ENCODE results near the gene ICA1. TPM values are rescaled to one million over a fixed set of nuclear protein-coding genes. Genes with fewer than 3 reads are reported as not detected.

The ICA1 gene
- total and polyA plus RNA-seq, 2 of the 13 experiments (the other 11 are each of a cell fraction or from before 2014, with no cell fraction given) = 0.29 TPM; not detected in 1

DNA sequence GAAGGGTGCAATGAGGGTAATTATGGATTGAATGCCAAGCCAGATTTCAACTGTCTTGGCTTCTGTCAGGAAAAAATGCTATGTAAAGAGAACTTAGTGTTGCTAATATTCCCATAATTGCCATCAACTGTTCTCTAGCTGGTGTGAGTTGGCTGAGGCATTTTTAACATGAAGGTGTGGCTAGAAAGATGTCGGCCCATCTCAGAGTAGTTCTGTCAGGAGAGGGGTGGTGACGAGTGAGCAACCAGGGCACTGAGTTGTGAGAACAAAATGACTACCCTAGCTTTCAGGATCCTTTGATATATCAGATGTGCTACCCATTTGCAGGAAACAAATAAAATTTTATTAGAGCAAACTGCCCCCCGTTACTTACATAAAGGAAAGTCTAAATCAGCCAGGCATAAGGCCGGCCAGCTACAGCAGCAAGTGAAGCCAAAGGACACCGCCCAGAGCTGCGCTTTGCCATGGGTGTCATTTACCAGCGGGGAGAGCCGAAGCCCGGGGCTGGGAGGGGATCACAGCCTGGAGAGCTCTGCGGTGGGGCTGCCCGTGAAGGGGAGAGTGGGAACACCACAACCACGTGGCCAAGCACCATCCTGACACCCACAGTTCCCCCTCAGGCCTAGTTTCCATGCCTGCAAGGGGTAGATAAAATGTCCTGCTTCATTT is 141.4 kb downstream of the ICA1 start (continued):
- TF ChIP-seq, protein P1, sequence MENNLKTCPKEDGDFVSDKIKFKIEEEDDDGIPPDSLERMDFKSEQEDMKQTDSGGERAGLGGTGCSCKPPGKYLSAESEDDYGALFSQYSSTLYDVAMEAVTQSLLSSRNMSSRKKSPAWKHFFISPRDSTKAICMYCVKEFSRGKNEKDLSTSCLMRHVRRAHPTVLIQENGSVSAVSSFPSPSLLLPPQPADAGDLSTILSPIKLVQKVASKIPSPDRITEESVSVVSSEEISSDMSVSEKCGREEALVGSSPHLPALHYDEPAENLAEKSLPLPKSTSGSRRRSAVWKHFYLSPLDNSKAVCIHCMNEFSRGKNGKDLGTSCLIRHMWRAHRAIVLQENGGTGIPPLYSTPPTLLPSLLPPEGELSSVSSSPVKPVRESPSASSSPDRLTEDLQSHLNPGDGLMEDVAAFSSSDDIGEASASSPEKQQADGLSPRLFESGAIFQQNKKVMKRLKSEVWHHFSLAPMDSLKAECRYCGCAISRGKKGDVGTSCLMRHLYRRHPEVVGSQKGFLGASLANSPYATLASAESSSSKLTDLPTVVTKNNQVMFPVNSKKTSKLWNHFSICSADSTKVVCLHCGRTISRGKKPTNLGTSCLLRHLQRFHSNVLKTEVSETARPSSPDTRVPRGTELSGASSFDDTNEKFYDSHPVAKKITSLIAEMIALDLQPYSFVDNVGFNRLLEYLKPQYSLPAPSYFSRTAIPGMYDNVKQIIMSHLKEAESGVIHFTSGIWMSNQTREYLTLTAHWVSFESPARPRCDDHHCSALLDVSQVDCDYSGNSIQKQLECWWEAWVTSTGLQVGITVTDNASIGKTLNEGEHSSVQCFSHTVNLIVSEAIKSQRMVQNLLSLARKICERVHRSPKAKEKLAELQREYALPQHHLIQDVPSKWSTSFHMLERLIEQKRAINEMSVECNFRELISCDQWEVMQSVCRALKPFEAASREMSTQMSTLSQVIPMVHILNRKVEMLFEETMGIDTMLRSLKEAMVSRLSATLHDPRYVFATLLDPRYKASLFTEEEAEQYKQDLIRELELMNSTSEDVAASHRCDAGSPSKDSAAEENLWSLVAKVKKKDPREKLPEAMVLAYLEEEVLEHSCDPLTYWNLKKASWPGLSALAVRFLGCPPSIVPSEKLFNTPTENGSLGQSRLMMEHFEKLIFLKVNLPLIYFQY (CRISPR knock-in tag; IDR thresholded peaks at IDR 0.05; ENCODE audit: borderline replicate concordance) = no peak
- TF ChIP-seq, protein P2, sequence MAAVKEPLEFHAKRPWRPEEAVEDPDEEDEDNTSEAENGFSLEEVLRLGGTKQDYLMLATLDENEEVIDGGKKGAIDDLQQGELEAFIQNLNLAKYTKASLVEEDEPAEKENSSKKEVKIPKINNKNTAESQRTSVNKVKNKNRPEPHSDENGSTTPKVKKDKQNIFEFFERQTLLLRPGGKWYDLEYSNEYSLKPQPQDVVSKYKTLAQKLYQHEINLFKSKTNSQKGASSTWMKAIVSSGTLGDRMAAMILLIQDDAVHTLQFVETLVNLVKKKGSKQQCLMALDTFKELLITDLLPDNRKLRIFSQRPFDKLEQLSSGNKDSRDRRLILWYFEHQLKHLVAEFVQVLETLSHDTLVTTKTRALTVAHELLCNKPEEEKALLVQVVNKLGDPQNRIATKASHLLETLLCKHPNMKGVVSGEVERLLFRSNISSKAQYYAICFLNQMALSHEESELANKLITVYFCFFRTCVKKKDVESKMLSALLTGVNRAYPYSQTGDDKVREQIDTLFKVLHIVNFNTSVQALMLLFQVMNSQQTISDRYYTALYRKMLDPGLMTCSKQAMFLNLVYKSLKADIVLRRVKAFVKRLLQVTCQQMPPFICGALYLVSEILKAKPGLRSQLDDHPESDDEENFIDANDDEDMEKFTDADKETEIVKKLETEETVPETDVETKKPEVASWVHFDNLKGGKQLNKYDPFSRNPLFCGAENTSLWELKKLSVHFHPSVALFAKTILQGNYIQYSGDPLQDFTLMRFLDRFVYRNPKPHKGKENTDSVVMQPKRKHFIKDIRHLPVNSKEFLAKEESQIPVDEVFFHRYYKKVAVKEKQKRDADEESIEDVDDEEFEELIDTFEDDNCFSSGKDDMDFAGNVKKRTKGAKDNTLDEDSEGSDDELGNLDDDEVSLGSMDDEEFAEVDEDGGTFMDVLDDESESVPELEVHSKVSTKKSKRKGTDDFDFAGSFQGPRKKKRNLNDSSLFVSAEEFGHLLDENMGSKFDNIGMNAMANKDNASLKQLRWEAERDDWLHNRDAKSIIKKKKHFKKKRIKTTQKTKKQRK (IDR thresholded peaks at IDR 0.05; ENCODE audit: low read length) = no peak
- TF ChIP-seq, protein P3, sequence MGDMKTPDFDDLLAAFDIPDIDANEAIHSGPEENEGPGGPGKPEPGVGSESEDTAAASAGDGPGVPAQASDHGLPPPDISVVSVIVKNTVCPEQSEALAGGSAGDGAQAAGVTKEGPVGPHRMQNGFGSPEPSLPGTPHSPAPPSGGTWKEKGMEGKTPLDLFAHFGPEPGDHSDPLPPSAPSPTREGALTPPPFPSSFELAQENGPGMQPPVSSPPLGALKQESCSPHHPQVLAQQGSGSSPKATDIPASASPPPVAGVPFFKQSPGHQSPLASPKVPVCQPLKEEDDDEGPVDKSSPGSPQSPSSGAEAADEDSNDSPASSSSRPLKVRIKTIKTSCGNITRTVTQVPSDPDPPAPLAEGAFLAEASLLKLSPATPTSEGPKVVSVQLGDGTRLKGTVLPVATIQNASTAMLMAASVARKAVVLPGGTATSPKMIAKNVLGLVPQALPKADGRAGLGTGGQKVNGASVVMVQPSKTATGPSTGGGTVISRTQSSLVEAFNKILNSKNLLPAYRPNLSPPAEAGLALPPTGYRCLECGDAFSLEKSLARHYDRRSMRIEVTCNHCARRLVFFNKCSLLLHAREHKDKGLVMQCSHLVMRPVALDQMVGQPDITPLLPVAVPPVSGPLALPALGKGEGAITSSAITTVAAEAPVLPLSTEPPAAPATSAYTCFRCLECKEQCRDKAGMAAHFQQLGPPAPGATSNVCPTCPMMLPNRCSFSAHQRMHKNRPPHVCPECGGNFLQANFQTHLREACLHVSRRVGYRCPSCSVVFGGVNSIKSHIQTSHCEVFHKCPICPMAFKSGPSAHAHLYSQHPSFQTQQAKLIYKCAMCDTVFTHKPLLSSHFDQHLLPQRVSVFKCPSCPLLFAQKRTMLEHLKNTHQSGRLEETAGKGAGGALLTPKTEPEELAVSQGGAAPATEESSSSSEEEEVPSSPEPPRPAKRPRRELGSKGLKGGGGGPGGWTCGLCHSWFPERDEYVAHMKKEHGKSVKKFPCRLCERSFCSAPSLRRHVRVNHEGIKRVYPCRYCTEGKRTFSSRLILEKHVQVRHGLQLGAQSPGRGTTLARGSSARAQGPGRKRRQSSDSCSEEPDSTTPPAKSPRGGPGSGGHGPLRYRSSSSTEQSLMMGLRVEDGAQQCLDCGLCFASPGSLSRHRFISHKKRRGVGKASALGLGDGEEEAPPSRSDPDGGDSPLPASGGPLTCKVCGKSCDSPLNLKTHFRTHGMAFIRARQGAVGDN (CRISPR knock-in tag; IDR thresholded peaks at IDR 0.05) = no peak
